ENCODE measurements around the gene MYD88. TPM values are rescaled to one million over a fixed set of nuclear protein-coding genes. Genes with fewer than 3 reads are reported as not detected.
A peak's percentile ranks its signal among the peaks of the same experiment; 100 is the strongest.

MYD88 gene
- total and polyA plus RNA-seq, 9 of the 15 experiments (the other 6 are each of a cell fraction or from before 2014, with no cell fraction given), result 3.2 to 47.3 (median 27.6) TPM

GRCh38 chr3:38165722-38166387 lies 27.4 kb downstream of the MYD88 start (continued):
- TF ChIP-seq, protein P1, sequence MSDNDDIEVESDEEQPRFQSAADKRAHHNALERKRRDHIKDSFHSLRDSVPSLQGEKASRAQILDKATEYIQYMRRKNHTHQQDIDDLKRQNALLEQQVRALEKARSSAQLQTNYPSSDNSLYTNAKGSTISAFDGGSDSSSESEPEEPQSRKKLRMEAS (CRISPR knock-in tag; IDR thresholded peaks at IDR 0.05), result no peak; the same call in 1 of the 2 replicates
- TF ChIP-seq NR2C1 (IDR thresholded peaks at IDR 0.05) (no peak), NR2C1 (tag; IDR thresholded peaks at IDR 0.05) (no peak), ZBTB17 (CRISPR knock-in tag; IDR thresholded peaks at IDR 0.05) (no peak), ZNF197 (CRISPR knock-in tag; IDR thresholded peaks at IDR 0.05; ENCODE audit: low read depth) (no peak), MCM5 (IDR thresholded peaks at IDR 0.05; ENCODE audit: low read depth) (no peak), ZNF551 (CRISPR knock-in tag; IDR thresholded peaks at IDR 0.05) (no peak), MAZ (CRISPR knock-in tag; conservative IDR thresholded peaks at IDR 0.05 in 1 of 2, IDR thresholded peaks at IDR 0.05 in 1 of 2) (peak in 1 of 2 experiments; percentile 2; a peak in 2 of 4 replicates), RCOR1 (IDR thresholded peaks at IDR 0.05; ENCODE audit: borderline replicate concordance in 1 of 2, low read depth in 2 of 2, low read length in 2 of 2) (peak in 1 of 2 experiments; percentile 22; a peak in 1 of 4 replicates), HINFP (tag; conservative IDR thresholded peaks at IDR 0.05; ENCODE audit: low read depth) (no peak), JUNB (CRISPR knock-in tag; conservative IDR thresholded peaks at IDR 0.05) (no peak), NELFE (IDR thresholded peaks at IDR 0.05; ENCODE audit: insufficient read depth, insufficient read length) (no peak), RUNX1 (IDR thresholded peaks at IDR 0.05; ENCODE audit: low read depth) (no peak), ZNF766 (CRISPR knock-in tag; conservative IDR thresholded peaks at IDR 0.05) (no peak)
- TF ChIP-seq, protein P2, sequence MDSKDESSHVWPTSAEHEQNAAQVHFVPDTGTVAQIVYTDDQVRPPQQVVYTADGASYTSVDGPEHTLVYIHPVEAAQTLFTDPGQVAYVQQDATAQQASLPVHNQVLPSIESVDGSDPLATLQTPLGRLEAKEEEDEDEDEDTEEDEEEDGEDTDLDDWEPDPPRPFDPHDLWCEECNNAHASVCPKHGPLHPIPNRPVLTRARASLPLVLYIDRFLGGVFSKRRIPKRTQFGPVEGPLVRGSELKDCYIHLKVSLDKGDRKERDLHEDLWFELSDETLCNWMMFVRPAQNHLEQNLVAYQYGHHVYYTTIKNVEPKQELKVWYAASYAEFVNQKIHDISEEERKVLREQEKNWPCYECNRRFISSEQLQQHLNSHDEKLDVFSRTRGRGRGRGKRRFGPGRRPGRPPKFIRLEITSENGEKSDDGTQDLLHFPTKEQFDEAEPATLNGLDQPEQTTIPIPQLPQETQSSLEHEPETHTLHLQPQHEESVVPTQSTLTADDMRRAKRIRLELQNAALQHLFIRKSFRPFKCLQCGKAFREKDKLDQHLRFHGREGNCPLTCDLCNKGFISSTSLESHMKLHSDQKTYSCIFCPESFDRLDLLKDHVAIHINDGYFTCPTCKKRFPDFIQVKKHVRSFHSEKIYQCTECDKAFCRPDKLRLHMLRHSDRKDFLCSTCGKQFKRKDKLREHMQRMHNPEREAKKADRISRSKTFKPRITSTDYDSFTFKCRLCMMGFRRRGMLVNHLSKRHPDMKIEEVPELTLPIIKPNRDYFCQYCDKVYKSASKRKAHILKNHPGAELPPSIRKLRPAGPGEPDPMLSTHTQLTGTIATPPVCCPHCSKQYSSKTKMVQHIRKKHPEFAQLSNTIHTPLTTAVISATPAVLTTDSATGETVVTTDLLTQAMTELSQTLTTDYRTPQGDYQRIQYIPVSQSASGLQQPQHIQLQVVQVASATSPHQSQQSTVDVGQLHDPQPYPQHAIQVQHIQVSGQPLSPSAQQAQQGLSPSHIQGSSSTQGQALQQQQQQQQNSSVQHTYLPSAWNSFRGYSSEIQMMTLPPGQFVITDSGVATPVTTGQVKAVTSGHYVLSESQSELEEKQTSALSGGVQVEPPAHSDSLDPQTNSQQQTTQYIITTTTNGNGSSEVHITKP (IDR thresholded peaks at IDR 0.05; ENCODE audit: partially characterized antibody), result no peak
- TF ChIP-seq, protein P3, sequence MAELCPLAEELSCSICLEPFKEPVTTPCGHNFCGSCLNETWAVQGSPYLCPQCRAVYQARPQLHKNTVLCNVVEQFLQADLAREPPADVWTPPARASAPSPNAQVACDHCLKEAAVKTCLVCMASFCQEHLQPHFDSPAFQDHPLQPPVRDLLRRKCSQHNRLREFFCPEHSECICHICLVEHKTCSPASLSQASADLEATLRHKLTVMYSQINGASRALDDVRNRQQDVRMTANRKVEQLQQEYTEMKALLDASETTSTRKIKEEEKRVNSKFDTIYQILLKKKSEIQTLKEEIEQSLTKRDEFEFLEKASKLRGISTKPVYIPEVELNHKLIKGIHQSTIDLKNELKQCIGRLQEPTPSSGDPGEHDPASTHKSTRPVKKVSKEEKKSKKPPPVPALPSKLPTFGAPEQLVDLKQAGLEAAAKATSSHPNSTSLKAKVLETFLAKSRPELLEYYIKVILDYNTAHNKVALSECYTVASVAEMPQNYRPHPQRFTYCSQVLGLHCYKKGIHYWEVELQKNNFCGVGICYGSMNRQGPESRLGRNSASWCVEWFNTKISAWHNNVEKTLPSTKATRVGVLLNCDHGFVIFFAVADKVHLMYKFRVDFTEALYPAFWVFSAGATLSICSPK (IDR thresholded peaks at IDR 0.05; ENCODE audit: borderline replicate concordance), result no peak
- TF ChIP-seq, protein P4, sequence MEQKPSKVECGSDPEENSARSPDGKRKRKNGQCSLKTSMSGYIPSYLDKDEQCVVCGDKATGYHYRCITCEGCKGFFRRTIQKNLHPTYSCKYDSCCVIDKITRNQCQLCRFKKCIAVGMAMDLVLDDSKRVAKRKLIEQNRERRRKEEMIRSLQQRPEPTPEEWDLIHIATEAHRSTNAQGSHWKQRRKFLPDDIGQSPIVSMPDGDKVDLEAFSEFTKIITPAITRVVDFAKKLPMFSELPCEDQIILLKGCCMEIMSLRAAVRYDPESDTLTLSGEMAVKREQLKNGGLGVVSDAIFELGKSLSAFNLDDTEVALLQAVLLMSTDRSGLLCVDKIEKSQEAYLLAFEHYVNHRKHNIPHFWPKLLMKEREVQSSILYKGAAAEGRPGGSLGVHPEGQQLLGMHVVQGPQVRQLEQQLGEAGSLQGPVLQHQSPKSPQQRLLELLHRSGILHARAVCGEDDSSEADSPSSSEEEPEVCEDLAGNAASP (IDR thresholded peaks at IDR 0.05), result no peak
